Loucy (cell line): ENCODE data around the gene DLG1.

Experiments used
- CTCF ChIP-seq: fragments of 200-600 bp; sonication (generic); conservative IDR thresholded peaks from 2 replicates; pipeline ENCODE4 v1.5.1; 2014; ENCODE audit warnings: mild to moderate bottlenecking, antibody characterized with exemption, low read length
- EZH2phosphoT487 ChIP-seq: fragments of 200-600 bp; IDR thresholded peaks from 2 replicates; pipeline ENCODE4 v1.6.1; 2018; ENCODE audit warnings: antibody characterized with exemption, mild to moderate bottlenecking, moderate library complexity, borderline replicate concordance

DNA sequence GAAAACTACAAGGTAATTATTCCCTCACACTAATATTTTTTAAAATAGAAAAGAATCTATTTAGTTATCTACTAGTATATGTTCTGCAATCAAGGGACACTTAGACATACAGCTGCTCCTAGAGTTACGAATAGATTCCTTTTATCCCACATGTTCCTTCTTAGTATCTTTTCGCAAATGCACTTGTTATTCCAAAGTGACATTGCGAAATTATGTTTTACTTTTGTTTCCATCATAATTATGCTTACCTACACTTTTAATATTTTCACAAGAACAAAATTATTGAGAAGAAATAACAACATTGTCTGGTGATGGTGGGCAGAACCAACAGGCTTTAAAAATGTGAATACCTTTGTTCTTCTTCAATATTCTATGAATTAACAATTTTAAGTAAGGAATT, 161.7 kb downstream of the DLG1 start:
- TF ChIP-seq CTCF (no peak), EZH2phosphoT487 (no peak)
